IPS-18c (cell line): ENCODE data around the gene CDKN1A.

ENCODE experiments used
- H3K4me3 ChIP-seq: 2 replicates; pipeline ENCODE4 v1.7.0; 2013; ENCODE audit warnings: low read depth, mild to moderate bottlenecking, low read length, moderate library complexity; ENCODE audit not compliant: insufficient read depth
- H3K9me3 ChIP-seq: one replicate; pipeline ENCODE4 v1.6.1; 2013; ENCODE audit warnings: mild to moderate bottlenecking, low read length, moderate library complexity; ENCODE audit not compliant: control insufficient read depth, insufficient read depth

The CDKN1A gene

DNA sequence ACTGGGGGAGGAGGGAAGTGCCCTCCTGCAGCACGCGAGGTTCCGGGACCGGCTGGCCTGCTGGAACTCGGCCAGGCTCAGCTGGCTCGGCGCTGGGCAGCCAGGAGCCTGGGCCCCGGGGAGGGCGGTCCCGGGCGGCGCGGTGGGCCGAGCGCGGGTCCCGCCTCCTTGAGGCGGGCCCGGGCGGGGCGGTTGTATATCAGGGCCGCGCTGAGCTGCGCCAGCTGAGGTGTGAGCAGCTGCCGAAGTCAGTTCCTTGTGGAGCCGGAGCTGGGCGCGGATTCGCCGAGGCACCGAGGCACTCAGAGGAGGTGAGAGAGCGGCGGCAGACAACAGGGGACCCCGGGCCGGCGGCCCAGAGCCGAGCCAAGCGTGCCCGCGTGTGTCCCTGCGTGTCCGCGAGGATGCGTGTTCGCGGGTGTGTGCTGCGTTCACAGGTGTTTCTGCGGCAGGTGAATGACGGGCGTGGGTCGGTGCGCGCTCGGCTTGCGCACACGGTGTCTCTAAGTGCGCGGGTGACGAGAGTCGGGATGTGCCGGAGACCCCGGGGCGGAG, at the start of gene CDKN1A:
Gene CDKN1A, plus strand, starts transcription at position 227 of the 555 bp plus-strand sequence. CDS start 5,388 bp downstream, outside the sequence.
- H3K4me3 ChIP-seq, result peak within 1 kb of the TSS; percentile 77
- no peaks in the 10 kb centered on the region for H3K9me3 ChIP-seq

DNA sequence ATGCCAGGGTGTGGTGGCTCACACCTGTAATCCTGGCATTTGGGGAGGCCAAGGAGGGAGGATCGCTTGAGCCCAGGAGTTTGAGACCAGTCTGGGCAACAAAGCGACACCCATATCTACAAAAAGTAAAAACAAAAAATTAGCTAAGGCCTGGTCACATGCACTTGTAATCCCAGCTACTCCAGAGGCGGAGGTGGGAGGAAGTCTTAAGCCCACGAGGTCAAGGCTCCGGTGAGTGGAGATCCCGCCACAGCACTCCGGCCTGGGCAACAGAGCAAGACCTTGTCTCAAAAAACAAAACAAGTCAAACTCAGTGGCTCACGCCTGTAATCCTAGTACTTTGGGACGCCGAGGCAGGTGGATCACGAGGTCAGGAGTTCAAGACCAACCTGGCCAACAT, 48.7 kb upstream of the CDKN1A start:
- Histone ChIP-seq H3K4me3 (no peak overlapping the region), H3K9me3 (no peaks in the 10 kb centered on the region)

DNA sequence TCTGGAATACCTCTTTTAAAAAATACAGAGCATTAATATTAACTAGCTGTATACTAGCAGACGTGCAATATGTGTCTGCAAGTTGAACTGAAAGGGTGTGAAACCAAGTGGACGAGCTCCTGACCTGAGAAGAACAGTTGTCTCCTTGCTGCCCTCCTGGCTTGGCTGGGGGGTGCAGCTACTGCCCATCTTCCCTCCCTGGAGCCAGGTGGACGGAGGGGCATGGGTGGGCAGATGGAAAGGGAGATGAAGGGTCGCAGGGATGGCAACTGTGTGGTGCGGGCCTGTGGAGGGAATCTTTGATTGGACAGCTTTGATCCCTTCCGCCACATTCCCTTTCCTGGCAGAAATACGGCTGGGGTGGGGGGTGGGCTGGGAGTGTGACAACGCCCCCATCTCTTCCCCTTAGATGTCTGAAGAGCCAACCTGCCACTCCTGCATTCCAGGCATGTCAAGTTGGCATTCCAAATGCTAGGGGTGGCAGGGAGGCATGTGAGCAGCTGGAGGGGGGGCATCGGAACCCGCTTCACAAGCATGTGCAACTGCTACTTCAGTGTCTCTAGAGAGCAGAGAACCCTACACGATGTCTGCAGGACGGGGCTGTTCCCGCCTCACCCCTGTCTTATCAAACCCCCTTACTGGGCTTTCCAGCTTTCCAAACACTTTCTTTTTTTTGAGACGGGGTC, 47.0 kb upstream of the CDKN1A start:
- Histone ChIP-seq H3K9me3 (no peaks in the 10 kb centered on the region), H3K4me3 (no peak overlapping the region)

DNA sequence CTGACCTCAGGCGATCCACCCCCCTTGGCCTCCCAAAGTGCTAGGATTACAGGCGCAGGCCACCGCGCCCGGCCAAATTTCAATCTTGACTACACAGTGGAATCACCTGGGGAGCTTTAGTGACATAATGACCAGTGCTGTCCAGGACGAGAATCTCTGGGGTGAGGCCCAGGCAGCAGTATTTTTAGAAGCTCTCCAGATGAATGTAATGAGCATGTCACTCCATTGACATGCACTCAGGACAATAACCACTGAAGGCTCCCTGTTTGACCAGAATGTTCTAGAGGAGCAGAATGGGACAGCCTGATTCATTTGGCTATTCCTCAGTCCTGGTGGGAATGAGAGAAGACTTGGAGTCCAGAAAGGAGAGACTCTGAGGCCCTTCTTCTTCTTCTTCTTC, 45.1 kb upstream of the CDKN1A start:
- Histone ChIP-seq H3K4me3 (no peak overlapping the region), H3K9me3 (no peaks in the 10 kb centered on the region)

DNA sequence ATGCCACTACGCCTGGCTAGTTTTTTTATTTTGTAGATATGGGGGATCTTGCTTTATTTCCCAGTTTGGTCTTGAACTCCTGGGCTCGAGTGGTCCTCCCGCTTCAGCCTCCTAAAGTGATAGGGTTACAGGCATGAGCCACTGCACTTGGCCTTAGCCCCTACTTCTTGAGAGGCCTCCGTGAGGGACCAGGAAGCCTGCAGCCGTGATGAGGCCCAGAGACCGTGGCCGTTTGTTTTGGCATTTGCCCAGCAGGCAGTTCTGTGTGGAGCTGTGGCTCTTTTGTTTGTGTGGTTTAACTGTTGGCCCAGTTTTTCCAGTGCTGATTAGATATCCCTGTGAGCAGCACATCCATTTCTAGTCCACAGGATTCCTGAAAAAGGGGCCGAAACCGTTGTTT, 44.6 kb upstream of the CDKN1A start:
- Histone ChIP-seq H3K9me3 (no peaks in the 10 kb centered on the region), H3K4me3 (no peak overlapping the region)

DNA sequence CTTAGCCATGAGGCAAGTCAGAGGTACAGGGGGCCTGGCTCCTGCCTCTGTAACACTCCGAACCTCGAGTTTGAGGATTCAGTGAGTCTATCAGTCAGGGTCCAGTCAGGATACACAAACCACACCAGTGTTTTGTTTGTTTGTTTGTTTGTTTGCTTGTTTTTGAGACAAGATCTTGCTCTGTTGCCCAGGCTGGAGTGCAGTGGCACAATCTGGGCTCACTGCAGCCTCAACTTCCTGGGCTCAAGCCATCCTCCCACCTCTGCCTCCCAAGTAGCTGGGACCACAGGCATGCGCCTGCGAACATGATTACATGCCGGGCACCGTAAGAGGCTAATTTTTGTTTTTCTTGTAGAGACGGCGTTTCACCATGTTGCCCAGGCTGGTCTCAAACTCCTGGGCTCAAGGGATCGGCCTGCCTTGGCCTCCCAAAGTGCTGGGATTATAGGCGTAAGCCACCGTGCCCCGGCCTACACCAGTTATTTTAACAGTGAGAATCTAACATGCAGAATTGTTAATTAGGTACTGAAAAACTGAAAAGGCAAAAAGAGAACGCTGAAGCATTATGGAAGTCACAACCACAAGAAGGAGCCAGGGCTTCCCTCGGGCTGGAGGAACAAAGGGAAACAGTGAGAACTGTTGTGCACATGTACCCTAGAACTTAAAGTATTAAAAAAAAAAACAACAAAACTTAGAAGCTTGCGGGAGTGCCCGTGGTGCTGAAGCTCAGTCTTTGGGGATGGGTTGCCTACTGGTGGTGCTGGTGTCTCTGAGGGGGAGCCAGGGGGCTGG, 44.0 kb upstream of the CDKN1A start:
- H3K4me3 ChIP-seq, result no peak overlapping the region
- no peaks in the 10 kb centered on the region for H3K9me3 ChIP-seq

DNA sequence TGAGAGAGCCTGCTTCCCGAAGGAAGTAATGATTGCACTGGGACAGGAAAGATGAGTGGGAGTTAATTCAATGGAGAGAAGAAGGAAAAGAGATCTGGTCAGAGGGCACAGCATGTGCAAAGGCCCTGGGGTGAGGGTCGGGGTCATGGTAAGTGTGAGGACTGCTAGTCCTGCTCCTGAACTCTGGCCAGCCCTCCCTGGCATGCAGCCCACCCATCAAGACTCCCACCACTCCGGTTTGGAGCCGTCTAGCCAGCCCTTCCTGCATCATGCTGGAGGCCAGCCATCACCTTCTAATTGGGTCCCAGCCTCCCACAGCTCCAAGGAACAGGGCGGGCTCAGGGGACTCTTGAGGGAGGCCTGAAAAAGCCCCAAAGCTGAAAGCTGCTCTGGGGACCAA, 42.2 kb upstream of the CDKN1A start:
- H3K4me3 ChIP-seq, result no peak overlapping the region
- no peaks in the 10 kb centered on the region for H3K9me3 ChIP-seq

DNA sequence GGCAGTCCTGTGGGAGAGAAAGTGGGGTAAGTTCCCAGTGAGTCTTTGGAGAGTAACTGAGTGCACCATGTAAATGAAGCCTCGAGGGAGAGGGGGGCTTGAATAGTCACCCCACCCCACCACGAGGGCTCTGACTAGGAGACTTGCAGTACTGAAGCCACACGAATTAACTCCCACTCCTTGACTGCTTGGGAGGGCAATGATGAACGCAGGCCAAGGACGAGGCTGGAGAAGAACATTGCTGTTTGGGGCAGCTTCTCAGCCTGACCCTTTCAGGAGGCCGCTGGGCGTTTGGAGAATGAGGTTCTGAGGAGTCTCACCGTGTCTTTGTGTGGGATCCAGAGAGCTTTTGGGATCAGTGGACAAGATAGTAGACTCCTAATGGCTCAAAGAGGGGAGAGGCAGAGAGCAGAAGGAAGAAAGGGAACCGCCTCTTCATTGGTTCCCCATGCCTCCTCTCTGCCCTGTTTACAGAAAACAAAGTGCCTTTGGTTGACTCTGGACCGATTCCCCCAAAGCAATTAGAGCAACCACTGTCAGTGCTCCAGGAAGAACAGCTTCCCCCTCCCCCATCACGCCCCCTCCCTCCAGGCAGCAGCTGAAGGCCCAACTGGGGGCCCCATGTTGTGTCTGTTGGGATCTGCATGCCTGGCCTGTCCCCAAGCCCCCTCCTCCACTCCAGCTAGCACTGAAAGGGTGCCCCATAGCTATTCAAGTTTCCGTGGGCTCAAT, 41.7 kb upstream of the CDKN1A start:
- H3K9me3 ChIP-seq, result no peaks in the 10 kb centered on the region
- no peak overlapping the region for H3K4me3 ChIP-seq

DNA sequence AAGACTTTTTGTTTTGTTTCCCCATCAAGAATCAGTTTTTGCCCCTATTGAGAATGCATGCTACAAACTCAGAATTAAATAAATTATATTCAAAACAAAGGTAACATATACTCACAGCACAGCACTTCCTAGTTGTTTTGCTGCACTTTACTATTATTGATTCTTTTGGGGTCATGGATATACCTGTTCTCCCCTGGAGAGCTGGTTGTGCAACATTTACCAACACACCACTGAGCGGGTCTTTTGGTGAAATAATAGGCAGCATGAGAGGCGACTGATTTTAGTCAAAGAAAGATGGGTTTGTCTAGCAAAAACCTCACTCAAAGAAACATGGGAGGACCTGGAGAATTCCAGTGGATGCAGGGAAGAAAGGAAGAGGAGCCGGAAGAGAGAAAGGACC, 39.9 kb upstream of the CDKN1A start:
- Histone ChIP-seq H3K9me3 (no peaks in the 10 kb centered on the region), H3K4me3 (no peak overlapping the region)

DNA sequence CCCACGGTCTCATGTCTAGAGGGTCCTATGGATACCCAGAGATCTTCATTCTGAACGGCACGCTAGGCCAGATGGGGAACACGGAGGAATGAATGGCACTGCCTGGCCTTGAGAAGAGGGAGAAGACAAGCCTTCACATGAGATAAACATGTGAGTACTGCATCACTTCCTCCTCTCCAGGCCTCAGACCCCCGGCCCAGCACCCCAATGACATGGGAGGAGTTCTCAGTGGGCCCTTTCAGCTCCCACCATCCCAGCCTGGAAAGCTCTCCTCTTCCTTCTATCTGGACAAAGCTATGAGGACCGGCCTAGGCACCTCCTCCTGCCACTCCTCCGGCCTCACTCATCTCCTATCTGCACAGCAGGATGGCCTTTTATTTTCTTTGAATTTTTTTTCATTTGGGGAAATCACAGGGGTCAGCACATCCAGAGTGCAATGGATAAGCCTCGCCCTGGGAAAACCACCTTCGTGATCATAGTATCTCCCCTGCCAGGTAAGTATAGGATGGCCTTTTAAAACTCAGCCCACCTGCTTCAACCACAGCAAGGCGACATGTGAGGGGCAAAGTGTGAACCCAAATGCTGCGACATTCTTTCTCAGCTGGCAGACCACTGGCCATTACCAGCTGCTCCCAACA, 39.2 kb upstream of the CDKN1A start:
- H3K4me3 ChIP-seq, result no peak overlapping the region

DNA sequence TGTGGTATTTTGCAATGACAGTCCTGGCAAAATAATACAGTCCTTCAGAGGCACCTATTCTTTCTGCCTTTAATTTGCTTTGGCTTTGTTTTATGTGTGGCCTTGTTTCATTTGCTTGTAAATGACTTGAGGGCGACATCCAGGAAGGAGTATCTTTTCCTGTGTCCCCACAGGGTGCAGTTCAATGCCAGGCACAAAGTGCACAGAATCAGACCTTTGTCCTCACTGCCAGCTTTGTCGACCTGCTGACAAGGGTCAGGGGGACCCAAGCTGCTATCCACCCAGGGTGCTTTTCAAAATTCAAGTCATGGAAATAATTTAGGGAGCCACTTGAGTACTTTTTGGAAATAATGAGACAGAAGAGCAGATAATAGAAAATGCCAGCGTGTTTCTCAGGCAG, 37.0 kb upstream of the CDKN1A start:
- Histone ChIP-seq H3K4me3 (no peak overlapping the region), H3K9me3 (no peaks in the 10 kb centered on the region)

More for the DNA sequence above, 39.2 kb upstream of the CDKN1A start:
- no peaks in the 10 kb centered on the region for H3K9me3 ChIP-seq

DNA sequence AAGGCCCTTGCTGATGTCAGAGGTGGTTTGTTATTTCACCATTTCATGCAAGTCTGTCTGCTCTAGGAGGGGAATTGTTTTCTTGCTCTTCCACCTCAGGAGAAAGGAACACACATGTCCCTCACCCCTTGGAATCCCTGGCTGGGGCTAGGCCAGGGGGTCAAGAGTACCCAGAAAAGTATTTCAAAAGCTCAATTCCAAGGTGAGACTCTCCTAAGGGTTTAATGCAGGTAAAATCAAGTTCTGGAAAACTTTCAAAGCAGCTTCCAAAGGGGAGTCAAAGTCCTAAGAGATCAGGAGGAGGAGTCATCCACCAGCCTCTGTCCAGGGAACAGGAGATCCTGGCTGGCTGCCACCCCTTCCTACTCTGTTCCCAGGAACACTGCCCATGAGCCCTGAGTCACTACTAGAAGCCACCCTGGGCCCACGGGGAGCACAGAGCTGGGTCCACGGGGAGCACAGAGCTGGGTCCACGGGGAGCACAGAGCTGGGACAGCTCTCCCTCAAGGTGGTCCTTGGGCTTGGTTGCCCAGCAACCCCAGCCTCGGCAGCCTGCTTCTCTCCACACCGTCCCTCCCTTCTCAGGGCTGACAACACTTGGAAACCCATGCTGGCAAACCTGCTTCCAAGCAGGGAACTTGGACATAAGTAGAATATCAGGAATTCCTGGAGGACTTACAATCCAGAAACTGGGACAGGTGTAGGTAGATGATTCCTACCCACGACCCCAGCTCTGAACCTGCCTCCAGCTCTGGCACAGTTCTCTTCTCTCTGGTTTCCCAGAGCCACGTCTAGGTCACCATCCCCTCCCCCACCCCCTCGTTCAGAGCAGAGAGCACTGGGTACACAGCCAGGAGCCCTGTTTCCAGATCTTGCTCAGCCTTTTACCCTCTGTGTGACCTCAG, 35.3 kb upstream of the CDKN1A start:
- Histone ChIP-seq H3K4me3 (no peak overlapping the region), H3K9me3 (no peaks in the 10 kb centered on the region)

DNA sequence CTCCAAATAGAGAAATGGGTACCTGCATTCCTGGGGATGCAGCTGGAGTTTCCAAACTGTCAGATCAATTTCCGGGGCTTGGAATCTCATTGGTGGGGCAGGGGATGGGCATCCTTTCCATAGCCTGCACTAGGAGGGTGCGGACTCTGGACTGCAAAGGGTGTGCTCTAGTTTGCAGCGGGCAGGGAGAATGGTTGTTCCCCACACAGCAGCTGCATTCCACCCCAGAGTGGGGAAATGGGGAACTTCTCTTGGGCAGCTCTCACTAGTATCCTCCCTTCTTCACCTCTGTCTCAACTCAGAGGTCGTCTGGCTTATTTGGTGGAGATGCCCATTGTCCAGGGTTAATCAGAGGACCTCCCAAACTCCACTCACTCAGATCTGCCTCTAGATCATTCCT, 34.5 kb upstream of the CDKN1A start:
- Histone ChIP-seq H3K4me3 (no peak overlapping the region), H3K9me3 (no peaks in the 10 kb centered on the region)

DNA sequence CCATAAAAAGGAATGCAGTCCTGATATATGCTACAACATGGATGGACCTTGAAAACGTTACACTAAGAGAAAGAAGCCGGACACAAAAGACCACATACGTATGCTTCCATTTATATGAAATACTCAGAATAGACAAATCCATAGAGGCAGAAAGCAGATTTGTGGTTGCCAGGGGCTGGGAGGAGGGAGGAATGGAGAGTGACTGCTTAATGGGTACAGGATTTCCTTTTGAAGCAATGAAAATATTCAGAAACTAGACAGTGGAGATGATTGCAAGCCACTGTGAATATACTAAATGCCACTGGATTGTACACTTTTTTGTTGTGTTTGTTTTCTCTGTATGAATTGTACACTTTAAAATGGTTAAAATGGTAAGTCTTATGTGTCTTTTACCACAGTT, 29.4 kb upstream of the CDKN1A start:
- H3K4me3 ChIP-seq, result no peak overlapping the region
- H3K9me3 ChIP-seq, result no peaks in the 10 kb centered on the region

DNA sequence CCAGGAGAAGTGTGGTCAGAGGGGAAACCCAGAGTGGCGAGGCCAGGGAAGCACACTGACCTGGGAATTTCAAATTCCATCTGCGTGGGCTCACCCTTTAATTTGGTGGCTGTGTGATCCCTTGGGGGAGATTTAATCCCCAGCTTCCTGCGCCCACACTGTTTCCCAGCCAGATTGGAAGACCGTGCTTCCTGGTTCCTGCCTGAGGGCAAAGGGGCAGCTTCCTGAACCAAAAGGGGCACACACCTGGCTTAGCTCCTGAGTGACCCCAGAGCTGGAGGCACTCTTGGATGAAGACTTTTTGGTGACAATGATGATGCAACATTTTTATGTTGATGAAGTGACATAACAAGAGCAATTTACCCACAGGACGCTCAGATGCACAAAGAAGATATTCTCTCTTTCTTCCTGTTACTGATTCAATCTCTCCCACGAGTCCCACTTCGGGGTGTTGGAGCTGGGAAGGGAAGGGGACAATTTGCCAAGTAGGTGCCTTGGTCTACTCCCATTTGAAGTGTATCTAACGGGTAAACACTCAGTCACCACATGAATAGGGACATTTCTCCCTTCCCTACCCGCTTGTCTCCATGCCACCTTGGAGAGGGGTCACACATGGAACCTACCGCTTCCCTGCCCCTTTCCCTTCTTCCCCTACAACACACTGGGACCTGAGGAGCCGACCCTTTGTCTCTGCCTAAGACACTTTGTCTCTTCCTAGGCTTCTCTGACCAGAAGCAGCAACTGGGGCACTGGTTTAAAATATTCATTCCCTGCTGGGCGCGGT, 28.6 kb upstream of the CDKN1A start:
- H3K9me3 ChIP-seq, result no peaks in the 10 kb centered on the region
- no peak overlapping the region for H3K4me3 ChIP-seq
